HG02943 (cell line): ENCODE measurements around the gene NKX1-1.
"Not testable (repeated sequence)": the region's sequence is repeated elsewhere in the genome, so short reads cannot be mapped to it uniquely, and the experiment has no call there.

Experiments
- ATAC-seq: cut with Tn5 transposase; IDR thresholded peaks from one replicate; pipeline ENCODE4 v1.9.1; 2021; ENCODE audit warnings: mild to moderate bottlenecking, low read depth, moderate library complexity; ENCODE audit not compliant: unreplicated experiment

NKX1-1 gene

DNA sequence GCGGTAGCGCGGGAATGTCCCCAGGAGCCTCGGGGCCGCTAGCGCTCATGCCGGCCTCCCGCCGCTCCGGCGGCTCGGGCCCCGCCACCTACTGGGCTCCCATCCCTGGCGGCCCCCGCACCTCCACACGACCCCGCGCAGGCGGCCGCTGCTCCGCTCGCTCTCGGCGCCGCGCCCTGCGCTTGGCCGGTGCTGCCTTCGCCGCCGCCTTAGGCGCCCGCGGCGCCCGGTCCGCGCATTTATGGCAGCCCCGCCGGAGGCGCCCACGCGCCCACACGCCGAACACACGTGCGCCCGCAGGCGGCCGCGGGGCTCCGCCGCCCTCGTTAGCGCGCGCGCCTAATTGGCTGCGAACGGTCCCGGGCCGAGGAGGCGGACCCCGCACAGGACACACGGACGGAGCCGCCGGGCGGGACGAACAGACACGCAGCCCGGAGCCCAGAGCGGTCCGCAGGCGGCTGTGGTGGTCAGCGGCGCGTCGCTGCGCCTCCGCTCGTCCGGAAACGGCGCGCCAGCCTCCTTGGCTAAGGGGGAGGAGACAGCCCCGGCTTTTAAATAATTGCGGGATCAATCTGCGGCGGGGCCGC is at the start of gene NKX1-1:
Gene NKX1-1 (minus strand): TSS at position 49 of the 587 bp plus-strand sequence. CDS start 0 bp downstream, at position 49.
- ATAC-seq: no peak

DNA sequence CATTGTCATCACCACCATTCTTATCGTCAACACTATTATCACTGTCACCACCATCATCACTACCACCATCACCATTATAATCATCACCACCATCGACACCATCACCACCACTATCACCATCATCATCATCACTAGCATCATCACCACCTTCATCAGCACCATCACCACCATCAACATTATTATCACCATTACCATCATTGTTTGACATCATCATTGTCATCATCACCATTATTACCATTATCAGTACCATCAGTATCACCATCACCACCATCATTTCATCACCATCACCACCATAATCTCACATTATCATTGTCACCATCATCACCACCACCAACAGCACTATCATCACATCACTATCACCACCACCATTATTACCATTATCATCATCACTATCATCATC is 47.5 kb upstream of the NKX1-1 start:
- ATAC-seq: no peak

DNA sequence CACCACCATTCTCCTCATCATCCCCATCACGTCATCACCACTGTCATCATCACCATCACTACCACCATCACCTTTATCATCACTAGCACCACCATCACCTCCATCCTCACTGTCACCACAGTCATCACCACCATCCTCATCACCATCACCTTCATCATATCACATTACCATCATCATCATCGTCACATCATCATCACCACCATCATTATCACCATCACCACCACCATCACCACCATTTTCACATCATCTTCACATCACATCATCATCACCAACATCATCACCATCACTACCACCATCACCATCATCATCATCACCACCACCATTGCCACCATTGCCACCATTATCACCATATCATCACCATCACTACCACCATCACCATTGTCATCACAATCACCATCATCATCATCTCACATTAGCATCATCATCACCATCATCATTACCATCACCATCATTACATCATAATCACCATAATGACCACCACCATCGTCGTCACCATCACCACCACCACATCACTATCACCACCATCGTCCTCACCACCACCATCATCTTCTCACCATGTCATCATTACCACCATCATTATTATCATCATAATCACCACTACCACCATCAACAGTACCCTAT is 46.3 kb upstream of the NKX1-1 start:
- no peak for ATAC-seq

DNA sequence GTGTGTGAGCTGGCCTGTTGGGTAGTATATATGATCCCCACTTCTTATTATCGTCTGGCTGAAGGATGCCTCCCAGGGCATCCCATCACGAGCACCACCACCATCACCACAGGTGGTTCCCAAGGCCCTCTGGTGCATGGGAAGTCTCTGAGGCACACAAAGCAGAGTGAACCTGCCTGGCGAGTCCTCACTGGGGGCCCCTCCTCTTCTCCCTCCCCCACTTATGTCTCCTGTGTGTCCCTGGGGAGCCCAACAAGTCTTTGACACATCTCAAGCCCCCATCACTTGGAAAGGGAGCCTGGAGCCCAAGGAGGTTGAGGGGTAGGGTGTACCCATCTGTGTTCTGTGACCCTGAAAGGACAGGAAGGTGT is 45.5 kb upstream of the NKX1-1 start:
- no peak for ATAC-seq

DNA sequence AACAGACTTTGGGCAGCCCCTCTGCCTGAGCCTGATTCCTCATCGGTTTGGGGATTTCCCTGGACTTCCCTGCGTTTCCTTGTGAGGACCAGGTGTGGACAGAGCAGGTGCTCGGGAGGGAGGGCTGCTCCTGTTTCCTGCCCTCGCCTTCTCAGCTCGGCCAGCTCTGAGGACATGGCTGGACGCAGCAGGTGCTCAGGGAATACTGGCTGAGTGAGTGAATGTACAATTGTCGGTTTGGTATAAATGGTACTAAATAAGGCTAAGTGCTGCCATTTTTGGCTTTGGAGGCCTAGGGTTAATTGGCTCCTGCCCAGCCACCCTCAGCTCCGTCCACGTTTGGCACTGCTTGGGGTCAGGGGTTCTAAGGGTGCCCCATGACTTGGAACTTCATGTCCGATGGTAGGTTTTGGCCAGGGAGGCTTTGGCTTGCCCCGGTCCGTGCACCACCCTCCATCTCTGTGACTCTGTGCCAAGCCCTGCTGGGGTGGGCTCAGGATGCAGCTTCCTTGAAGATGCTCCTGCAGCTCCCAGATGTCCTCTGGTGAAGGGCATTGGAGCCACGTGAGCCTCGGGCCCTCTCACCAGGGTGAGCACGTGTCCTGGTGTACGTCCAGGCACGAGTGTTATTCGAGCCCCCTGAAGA is 45.0 kb upstream of the NKX1-1 start:
- ATAC-seq: no peak

DNA sequence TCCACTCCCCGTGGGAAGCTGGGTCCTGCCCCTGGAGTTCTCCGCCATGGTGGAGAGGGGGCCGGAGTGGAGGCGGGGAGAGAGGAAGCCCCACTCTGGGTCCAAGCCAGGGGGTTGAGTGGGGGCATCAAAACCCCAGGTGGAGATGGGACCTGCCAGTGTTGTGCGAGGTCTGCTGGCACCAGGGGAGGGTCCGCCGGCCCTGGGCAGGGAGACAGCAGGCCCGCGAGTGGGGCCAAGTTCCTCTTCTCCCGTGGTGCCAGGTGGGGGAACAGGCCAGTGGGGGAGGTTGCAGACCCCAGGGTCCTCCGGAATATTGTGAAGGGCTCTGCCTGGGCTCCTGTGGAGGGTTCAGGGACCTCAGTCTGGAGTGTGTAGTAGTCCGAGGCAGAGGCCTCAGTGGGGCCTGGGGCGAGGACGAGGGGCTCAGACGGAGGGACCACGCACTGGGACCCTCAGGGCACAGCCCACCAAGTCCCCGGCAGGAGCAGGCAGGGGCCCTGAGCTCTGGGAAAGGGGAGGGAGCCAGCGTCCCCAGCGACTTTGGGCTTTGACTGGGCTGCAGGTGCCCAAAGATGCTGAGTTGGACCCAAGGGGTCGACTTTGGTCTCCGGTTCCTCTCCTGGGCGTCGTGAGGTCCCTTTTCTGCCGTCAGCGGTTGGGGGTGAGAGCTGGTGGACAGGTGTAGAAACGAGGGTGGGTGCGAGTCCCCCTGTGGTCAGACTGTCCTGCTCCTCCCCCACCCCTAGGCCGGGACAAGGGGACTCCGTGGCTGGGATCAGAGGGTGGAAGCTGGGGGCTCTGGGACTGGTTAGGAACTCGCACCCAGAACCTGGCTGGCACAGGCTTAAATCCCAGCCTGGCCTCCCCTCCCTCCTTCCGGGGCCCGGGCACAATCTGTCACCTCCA is 43.8 kb upstream of the NKX1-1 start:
- ATAC-seq: no peak

DNA sequence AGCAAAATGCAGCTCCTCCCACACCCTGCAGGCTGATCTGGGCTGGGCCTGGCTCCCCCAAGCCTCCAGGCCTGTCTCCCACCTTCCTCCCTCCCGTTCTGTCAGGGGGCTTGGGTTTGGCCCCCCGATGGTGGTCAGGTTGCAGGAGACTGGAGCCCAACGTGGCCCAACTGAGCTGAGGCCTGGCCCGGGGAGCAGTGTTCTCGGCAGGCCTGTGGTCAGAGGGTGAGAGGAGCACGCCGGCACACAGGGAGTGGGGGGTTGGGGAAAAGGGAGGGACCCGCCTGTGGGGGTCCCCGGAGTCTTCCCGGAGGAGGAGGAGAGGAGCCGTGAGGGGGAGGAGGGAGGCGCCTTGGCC is 43.2 kb upstream of the NKX1-1 start:
- ATAC-seq: no peak

DNA sequence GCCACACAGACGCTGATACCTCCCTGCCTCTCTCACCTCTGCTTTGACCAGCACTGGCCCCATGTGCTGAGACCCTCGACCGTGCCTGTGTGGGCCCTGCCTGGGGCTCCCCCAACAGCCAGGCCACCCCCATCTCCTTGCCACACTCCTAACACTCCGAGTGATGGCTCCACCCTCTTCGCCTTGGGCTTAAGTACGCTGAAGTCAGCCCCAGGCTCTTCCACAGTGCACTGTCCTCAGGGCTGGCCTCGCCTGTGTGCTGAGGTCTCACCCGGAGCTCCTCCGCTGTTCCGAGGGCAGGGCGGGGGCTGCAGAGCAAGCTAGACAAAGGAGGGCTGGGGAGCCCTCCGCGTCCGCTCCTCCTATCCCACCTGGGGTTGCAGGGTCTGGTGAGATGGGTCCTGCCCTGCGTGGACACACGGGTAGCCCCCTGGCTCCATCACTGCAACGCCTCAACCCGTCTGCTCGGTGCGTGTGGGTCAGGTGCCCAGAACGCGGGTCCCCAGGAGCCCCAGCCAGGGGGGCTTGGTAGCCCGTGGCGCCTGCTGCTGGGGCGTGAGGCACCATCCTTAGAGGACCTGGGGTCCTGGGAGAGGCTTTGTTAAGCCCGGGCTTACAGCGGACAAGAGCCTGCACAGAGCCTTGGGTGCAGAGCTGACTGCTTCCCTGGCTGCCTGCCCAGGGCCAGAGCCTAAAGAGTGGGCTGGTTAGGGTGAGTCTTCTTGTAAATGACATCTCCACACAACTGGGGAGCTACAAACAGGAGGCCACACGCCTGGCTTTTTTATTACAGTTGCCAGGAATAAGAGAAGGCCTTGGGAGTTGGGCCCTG is 42.6 kb upstream of the NKX1-1 start:
- no peak for ATAC-seq

DNA sequence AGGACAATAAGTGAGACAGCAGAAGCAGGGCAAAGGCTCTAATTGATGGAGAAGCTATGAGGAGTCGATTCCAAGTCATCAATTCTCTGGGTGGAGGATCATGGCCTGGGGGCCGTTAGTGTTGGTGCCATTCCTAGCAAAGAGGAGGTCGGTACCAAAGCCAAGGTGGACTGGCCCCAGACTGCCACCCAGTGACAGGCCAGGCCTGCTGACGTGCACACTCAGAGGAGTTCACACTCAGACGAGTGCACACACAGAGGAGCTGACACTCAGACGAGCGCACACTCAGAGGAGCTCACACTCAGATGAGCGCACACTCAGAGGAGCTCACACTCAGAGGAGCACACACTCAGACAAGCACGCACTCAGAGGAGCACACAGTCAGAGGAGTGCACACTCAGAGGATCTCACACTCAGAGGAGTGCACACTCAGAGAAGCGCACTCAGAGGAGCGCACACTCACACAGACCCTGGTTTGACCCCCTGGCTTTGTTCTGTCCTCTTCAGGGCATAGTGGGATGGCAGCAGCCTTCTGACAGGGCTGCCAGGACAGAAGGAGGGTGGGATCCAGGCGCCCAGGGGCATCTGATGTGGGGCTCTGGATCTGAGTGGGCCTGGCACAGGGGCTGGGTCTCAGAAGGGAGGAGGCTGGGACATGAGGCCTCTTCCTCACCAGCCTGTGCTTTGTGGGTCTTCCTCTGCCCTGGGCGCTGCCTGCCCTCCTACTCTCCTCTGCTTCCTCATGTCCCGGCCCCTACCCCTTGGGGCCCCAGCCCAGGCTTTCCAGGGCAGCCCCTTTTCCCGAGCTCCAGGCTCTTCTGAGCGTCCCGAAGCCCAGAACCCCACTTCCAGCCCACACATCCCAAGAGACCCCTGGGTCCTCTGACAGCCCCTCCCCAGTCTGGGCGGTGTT is 41.7 kb upstream of the NKX1-1 start:
- ATAC-seq: no peak

DNA sequence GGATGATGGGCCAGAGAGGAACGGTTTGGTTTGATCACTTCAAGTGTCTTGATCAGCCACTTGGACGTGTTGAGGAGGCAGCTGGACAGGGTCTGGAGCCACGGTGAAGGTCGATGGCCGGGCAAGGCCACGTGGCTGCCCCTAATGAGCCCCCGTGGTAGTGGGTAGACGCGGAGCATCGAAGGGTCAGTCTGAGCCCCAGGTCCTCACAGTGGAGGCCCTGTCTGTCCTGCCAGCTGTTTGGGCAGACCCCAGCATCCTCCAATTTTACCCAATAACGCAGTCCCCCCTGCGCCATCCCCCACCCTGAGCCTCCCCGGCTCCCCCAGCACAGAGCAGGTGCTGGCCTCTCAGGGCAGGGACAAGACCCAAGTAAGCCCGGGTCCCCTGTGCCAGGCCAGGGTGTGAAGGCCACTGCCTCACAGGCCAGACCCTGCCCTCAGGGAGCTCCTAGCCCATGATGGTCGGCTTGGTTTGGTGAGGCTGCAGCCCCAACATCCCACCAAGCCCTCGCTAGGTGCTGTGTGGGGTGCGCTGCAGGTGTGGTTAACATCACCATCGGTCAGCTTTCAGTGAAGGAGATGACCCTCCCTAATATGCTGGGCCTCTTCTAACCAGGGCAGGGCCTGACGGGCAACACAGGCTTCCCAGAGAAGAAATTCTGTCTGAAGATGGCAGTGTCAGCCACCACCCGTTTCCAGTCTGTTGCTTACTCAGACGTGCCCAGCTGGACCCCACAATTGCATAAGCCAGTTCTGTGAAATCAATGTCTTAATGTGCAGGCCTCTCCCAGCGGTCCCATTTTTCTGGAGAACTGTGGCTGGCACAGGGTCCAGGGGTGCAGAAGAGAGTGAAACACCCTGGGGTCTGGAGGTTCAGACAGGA is 40.5 kb upstream of the NKX1-1 start:
- ATAC-seq: no peak

DNA sequence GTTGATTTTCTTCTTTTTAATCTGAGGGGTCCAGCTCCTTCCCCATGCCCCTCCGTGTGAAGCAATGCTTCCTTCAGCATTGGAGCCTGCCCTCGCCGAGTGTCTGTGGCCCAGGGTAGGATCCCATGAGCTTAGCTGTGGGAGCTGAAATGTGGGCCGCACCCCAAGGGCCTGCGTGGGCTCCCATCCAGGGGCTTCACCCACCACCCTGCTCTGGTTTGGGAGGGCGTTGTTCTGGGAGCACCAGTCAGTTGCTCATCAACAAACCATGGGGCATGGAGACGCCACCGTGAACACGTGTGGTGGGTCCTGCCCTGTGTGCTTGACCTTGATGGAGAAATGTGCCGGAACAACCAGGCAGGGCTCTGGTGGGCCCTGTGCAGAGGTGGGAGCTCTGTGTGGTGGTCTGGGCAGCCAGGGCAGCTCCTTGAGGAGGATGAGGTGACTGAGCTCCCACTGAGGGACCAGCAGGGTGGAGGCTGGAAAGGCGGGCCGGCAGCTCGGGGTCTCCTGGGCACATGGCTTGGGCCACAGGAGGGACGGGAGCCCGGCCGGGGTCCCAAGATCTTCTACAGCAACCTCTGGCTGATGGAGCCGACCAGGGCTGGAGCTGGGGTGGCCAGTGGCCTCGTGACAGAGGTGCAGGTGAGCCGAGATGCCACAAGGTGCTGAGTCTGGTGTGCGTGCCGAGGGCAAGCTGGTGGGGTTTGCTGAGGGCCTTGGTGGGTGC is 39.6 kb upstream of the NKX1-1 start:
- ATAC-seq: no peak

DNA sequence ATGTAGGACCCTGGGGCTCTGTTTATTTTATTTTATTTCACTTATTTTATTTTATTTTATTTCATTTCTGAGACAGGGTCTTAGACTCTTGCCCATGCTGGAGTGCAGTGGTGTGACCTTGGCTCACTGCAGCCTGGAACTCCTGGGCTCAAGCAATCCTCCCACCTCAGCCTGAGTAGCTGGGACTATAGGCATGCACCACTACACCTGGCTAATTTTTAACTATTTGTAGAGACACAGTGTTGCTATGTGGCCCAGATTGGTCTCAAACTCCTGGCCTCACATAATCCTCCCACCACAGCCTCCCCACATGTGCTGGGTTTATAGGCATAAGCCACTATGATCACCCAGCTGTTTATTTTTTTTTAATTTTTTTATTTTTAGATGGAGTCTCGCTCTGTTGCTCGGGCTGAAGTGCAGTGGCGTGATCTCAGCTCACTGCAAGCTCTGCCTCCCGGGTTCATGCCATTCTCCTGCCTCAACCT is 37.5 kb upstream of the NKX1-1 start:
- ATAC-seq: not testable (repeated sequence)

DNA sequence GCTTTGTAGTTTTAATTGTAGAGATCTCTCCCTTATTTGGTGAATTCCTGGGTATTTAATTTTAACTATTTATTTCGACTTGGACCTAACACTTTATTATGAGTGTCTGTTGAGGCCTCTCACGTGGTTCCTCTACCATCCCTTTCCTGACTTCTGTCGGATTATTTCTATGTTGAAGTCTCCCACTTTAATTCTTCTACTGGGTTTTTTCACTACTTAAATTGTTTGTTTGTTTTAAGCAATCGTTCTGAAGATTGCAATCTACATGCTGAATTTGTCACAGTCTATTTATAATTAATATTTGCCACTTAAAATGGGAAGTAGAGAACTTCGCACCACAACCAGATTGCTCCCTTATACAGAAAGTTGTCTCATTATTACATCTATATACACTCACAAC is 20.8 kb upstream of the NKX1-1 start:
- no peak for ATAC-seq

DNA sequence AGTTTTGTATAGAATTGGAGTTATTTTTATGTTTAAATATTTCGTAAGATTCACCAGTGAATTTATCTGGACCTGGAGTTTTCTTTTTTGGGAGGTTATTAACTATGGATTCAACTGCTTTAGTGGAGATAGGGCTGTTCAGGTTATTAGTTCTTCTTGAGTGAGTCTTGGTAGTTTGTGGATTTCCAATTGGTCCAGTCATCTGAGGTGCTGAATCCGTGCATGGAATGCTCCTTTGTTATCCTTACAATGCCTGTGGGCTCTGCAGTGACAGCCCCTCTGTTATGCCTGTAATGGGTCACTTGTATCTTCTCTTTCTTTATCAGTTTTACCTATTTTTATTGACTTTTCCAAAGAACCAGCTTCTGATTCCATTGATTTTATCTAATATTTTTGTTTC is 15.4 kb upstream of the NKX1-1 start:
- ATAC-seq: no peak

DNA sequence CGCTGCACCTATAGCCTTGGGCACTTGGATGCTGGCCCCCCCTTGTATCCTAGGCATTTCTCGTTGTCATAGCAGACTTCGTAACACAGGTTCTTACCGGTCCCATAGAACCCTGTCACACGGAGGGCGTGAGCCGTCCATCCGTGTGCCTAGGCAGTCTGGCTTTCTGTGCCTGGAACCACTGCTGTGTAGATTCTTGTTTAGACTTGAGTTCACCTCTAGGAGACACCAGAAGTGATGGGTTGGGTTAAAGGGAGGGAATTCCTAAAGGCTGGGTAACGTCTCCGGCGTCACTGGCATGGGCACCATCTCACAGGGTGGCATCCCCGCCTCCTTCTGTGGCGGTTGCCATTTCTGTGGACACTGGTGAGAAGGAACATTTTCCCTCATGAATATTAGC is 13.5 kb upstream of the NKX1-1 start:
- no peak for ATAC-seq

DNA sequence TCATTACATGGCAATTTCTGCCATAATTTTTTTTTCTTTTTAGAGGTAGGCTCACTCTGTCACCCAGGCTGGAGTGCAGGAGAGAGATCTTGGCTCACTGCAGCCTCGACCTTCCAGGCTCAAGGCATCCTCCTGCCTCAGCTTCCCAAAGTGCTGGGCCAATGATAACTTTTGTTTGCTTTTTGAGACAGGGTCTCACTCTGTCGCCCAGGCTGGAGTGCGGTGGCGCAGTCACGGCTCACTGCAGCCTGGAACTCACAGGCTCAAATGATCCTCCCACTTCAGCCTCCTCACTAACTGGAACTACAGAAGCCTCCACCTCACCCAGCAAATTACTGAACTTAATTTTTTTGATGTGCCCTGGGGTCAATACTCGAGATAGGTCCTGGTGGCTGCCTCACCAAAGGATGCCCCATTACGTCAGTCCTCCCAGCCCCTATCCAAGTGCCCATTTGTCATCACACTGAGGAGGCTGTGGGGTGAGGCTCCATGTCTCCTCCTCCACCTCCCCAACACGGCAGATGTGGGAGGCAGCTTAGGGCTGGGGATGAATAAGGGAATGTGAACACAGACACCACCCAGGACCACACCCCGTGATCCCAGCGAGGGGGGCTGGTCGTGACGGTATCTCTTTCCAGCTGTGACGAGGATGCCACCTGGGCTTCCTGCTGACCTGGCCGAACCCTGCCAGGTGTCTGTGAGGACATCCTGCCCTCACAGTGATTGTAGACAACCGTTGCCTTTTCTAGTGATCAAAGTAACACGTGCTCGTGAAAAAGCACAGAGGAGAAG is 12.4 kb upstream of the NKX1-1 start:
- no peak for ATAC-seq
